Coronary artery (tissue), 2 donors: ENCODE data around the gene ZNF275.
A peak's percentile ranks its signal among the peaks of the same experiment; 100 is the strongest.

ENCODE experiments used
- DNase-seq: peaks from one replicate; pipeline ENCODE4 v3.0.0-alpha.2; 2017; ENCODE audit warnings: low spot score
- H3K27ac ChIP-seq, 2 donors: fragments of 200-600 bp; sonication (generic); one replicate each; pipeline ENCODE4 v1.5.1; 2016 to 2019
- H3K4me3 ChIP-seq: fragments of 200-600 bp; sonication (generic); 2 replicates; pipeline ENCODE4 v1.5.1; 2016; ENCODE audit warnings: mild to moderate bottlenecking, moderate library complexity
- TF ChIP-seq, protein P1 (sequence below): fragments of 200-600 bp; sonication (generic); IDR thresholded peaks from one replicate; pipeline ENCODE4 v1.5.1; 2019; ENCODE audit warnings: antibody characterized with exemption

ZNF275 gene

DNA sequence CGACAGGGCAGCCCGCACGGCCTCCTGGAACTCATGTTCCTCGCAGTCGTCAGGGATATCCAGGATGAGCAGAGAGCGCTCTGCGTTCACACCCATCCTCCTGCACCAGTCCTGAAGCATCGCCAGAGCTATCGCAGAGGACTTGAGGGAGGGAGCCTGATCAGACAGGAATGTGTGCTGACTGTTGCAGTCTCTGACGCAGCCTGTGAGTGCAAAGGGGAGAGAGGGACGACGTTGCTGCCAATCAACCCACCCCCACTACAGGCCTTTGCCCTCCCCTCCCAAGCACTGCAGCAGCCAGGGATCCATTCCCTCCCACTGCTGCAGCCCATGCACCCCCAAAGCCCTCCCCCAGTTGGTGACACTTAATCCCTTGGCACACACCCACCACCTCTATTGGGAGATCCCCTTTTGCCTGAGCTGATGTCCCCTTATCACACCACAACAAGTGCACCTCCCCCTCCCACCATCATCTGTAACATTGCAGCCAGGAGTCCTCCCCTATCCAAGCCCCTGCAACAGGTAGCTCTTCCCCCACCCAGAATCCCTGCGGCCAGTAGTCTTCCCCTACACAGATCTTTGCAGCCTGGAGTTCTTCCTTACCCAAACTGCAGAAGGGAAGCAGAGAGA, 13.3 kb upstream of the ZNF275 start:
- Histone ChIP-seq H3K27ac (no peak overlapping the region), H3K4me3 (no peak overlapping the region)
- TF ChIP-seq, protein P1, sequence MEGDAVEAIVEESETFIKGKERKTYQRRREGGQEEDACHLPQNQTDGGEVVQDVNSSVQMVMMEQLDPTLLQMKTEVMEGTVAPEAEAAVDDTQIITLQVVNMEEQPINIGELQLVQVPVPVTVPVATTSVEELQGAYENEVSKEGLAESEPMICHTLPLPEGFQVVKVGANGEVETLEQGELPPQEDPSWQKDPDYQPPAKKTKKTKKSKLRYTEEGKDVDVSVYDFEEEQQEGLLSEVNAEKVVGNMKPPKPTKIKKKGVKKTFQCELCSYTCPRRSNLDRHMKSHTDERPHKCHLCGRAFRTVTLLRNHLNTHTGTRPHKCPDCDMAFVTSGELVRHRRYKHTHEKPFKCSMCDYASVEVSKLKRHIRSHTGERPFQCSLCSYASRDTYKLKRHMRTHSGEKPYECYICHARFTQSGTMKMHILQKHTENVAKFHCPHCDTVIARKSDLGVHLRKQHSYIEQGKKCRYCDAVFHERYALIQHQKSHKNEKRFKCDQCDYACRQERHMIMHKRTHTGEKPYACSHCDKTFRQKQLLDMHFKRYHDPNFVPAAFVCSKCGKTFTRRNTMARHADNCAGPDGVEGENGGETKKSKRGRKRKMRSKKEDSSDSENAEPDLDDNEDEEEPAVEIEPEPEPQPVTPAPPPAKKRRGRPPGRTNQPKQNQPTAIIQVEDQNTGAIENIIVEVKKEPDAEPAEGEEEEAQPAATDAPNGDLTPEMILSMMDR: no peak
- no peak for DNase-seq

- TF ChIP-seq, protein P1: no peak
Observed at GRCh38 chrX:153321381-153322124, 12.4 kb upstream of the ZNF275 start, which contains the start of gene PNMA6F. Gene PNMA6F (minus strand): TSS chrX:153321767. CDS start chrX:153320674, 1,093 bp downstream.

GRCh38 chrX:153327561-153327960, 6.4 kb upstream of the ZNF275 start:
- no peak overlapping the region for H3K27ac ChIP-seq
- TF ChIP-seq, protein P1: no peak
- DNase-seq: peak; percentile 33
- H3K4me3 ChIP-seq: no peak overlapping the region

More at GRCh38 chrX:153321381-153322124, 12.4 kb upstream of the ZNF275 start, which contains the start of gene PNMA6F:
- peak; percentile 53 for DNase-seq
- H3K27ac ChIP-seq: no peak within 1 kb of the TSS
- H3K4me3 ChIP-seq: no peak within 1 kb of the TSS

GRCh38 chrX:153333266-153333665, 687 bp upstream of the ZNF275 start:
- H3K4me3 ChIP-seq: peak overlapping the region; percentile 88
- TF ChIP-seq, protein P1: no peak
- H3K27ac ChIP-seq: no peak overlapping the region
- no peak for DNase-seq

GRCh38 chrX:153334654-153335295, 822 bp downstream of the ZNF275 start:
- H3K27ac ChIP-seq: peak overlapping the region; percentile 23 to 76
- peak overlapping the region; percentile 88 for H3K4me3 ChIP-seq
- peak; percentile 40 for DNase-seq
- TF ChIP-seq, protein P1: no peak

DNA sequence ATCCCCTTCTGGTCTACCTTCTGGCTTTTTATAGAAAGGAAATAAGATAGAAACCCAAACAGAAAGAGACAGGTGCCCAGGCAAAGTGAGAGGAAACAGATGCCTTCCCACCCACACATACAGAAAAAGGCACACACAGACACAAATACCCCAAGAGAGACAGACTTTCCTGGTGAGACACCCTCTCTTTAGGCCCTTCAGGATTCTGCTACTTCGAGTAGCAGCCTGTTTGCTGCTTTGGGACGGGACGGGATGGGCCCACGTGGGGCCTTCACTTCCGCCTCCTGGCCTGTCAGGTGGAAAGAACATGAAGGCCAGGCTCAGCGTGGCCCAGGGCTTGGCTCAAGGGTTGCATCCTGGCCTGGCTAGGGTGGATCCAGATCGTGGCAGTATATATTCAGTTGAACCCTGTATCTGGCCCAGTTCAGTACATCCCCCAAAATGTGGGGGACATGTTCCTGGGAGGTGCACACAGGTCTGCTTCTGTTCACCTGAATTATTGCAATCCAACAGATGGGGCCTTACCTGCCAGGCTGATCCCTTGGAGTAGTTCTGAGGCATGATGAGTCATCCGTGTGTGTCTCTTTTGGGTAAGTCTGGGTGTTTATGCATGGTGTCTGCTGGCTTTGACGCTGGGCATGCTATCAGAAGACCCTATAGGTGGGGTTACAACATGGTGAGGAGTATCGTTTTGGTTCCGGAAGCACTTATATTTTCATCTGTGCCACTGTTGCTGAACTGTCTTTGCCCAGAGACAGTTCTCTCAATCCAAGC, 2.4 kb downstream of the ZNF275 start:
- TF ChIP-seq, protein P1: no peak
- Histone ChIP-seq H3K4me3 (no peak overlapping the region), H3K27ac (no peak overlapping the region)
- DNase-seq: peak; percentile 43
